ENCODE measurements around the gene LSM11.
A peak's percentile ranks its signal among the peaks of the same experiment; 100 is the strongest.

LSM11 gene

GRCh38 chr5:157756122-157756521 lies 12.6 kb downstream of the LSM11 start:
- in situ Hi-C loops (cut with HindIII; ENCODE audit: low pct_ligation_motif_present, low sequenced_read_pairs) = no loop called here
- H3K27ac ChIP-seq = no peak overlapping the region
- H3K27me3 ChIP-seq (replicated peaks) = no peaks in the 10 kb centered on the region
- no peak overlapping the region for H3K4me3 ChIP-seq (ENCODE audit: low read depth, low read length)
- no peak for DNase-seq
- H3K36me3 ChIP-seq (replicated peaks) = peaks cover 14% of the 10 kb centered on the region
- TF ChIP-seq, protein P1, sequence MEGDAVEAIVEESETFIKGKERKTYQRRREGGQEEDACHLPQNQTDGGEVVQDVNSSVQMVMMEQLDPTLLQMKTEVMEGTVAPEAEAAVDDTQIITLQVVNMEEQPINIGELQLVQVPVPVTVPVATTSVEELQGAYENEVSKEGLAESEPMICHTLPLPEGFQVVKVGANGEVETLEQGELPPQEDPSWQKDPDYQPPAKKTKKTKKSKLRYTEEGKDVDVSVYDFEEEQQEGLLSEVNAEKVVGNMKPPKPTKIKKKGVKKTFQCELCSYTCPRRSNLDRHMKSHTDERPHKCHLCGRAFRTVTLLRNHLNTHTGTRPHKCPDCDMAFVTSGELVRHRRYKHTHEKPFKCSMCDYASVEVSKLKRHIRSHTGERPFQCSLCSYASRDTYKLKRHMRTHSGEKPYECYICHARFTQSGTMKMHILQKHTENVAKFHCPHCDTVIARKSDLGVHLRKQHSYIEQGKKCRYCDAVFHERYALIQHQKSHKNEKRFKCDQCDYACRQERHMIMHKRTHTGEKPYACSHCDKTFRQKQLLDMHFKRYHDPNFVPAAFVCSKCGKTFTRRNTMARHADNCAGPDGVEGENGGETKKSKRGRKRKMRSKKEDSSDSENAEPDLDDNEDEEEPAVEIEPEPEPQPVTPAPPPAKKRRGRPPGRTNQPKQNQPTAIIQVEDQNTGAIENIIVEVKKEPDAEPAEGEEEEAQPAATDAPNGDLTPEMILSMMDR (IDR thresholded peaks at IDR 0.05; ENCODE audit: low read depth, low read length, missing control alignments) = no peak

DNA sequence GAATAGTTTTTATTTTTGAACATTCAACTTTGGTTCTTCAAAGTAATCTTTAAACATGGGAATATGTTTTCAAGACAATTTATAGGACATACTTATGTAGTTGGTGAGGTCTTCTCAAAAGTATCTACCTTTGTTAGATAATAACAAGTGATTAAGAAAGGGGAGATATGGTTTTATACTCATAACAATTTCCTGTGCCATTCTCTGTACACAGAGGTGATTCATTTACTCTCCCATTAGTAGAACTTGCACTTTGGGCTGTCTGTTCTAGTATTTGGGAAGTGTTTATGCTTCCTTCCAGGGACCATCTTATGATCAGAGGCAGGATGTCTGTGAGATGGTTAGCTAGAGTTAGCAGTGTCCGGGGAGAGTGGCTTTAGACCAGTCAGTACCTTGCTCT lies 15.2 kb downstream of the LSM11 start:
- no peaks in the 10 kb centered on the region for H3K27me3 ChIP-seq (replicated peaks)
- no peak overlapping the region for H3K27ac ChIP-seq
- H3K36me3 ChIP-seq (replicated peaks) = peaks cover 14% of the 10 kb centered on the region
- TF ChIP-seq, protein P1 (IDR thresholded peaks at IDR 0.05; ENCODE audit: low read depth, low read length, missing control alignments) = no peak
- DNase-seq = no peak
- in situ Hi-C loops (cut with HindIII; ENCODE audit: low pct_ligation_motif_present, low sequenced_read_pairs) = no loop called here
- H3K4me3 ChIP-seq (ENCODE audit: low read depth, low read length) = no peak overlapping the region

- in situ Hi-C loops (cut with HindIII; ENCODE audit: low pct_ligation_motif_present, low sequenced_read_pairs) = no loop called here
- H3K4me3 ChIP-seq (ENCODE audit: low read depth, low read length) = no peak overlapping the region
- H3K27me3 ChIP-seq (replicated peaks) = no peaks in the 10 kb centered on the region
- DNase-seq = peak; percentile 69
- no peaks in the 10 kb centered on the region for H3K36me3 ChIP-seq (replicated peaks)
- H3K27ac ChIP-seq = no peak overlapping the region
- TF ChIP-seq, protein P1 (IDR thresholded peaks at IDR 0.05; ENCODE audit: low read depth, low read length, missing control alignments) = peak; percentile 80
These were observed 18.4 kb downstream of the LSM11 start for GRCh38 chr5:157761690-157762621.

- in situ Hi-C loops (cut with HindIII; ENCODE audit: low pct_ligation_motif_present, low sequenced_read_pairs) = no loop called here
- Histone ChIP-seq H3K27me3 (replicated peaks) (no peaks in the 10 kb centered on the region), H3K36me3 (replicated peaks) (no peaks in the 10 kb centered on the region), H3K4me3 (ENCODE audit: low read depth, low read length) (no peak overlapping the region), H3K27ac (no peak overlapping the region)
- TF ChIP-seq, protein P1 (IDR thresholded peaks at IDR 0.05; ENCODE audit: low read depth, low read length, missing control alignments) = no peak
- DNase-seq = no peak
These were observed 21.0 kb downstream of the LSM11 start for GRCh38 chr5:157764531-157764930.

GRCh38 chr5:157766442-157766841 lies 22.9 kb downstream of the LSM11 start:
- Histone ChIP-seq H3K27me3 (replicated peaks) (no peaks in the 10 kb centered on the region), H3K36me3 (replicated peaks) (no peaks in the 10 kb centered on the region), H3K4me3 (ENCODE audit: low read depth, low read length) (no peak overlapping the region), H3K27ac (no peak overlapping the region)
- in situ Hi-C loops (cut with HindIII; ENCODE audit: low pct_ligation_motif_present, low sequenced_read_pairs) = no loop called here
- TF ChIP-seq, protein P1 (IDR thresholded peaks at IDR 0.05; ENCODE audit: low read depth, low read length, missing control alignments) = no peak
- no peak for DNase-seq

Data from brain microvascular endothelial cell (primary cell).